Left kidney (tissue), 2 donors: ENCODE results near the gene RERE. TPM values are rescaled to one million over a fixed set of nuclear protein-coding genes. Genes with fewer than 3 reads are reported as not detected.

Experiments used
- DNase-seq: peaks from one replicate; pipeline ENCODE4 v3.0.0-alpha.2; 2013
- polyA plus RNA-seq: library from polyadenylated mRNA; unstranded; fragments of 120-200 nt; gene quantifications from one replicate; pipeline ENCODE4 v1.2.1, GENCODE V29; 2013; ENCODE audit not compliant: insufficient read length

RERE gene
- polyA plus RNA-seq, 1 donor = 163 TPM

DNA sequence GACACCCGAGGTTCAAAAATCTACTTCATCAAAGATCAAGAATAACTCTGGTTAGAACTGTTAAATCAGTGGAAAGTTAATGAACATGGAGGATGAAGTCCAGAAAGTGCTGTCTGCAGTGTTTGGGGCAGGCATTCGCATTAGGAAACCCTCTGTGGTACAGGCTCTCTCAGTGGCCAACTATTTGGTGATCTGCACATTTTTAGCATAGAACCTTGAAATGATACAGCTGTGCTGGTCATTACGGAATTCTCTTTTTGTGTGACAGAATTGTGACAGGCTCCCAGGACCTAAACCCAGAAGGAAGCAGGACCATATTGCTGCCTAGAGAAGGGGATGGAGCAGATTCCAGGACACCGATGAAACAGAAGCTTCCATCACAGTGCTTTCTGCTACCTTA, 410.5 kb downstream of the RERE start:
- no peak for DNase-seq

GRCh38 chr1:8406011-8406410, 411.4 kb downstream of the RERE start:
- DNase-seq = no peak

DNA sequence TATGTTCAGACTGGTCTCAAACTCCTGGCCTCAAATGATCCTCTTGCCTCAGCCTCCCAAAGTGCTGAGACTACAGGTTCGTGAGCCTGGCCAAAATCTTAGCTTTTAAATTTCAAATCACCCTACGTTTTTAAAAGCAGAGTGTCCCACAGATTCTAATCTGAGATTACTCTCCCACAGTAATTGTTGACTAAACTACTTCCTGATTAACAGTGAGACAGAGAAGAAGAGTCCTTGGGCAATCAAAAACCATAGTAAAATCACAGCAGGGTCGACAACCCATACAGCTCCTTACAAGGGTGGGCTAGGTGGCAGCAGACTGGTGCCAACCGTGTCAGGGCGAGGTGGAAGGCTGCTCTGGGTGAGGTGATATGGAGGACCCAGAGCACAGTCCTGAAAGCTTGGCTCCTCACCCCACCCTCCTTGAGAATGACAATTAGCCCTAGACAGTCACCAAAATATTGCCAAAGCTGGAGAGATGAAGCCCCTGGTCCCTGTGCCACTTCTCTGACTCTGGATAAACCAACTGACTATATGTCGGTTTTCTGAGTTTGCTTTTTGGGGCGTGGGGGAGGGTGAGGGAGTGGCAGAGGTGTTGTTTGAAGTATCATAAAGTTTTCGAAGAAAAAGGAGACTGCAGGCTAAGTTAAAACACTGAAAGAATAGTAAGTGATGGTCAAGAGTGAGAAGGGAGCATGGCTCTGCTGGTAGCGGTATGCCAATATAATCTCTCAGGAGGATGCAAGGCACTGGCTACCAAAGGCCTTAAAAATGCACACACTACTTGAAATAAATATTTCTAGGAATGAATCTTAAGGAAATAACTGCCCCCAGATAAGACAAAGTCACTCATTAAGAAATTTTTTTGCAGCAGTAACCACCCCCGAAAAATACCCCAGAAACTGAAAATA, 412.7 kb downstream of the RERE start:
- no peak for DNase-seq

DNA sequence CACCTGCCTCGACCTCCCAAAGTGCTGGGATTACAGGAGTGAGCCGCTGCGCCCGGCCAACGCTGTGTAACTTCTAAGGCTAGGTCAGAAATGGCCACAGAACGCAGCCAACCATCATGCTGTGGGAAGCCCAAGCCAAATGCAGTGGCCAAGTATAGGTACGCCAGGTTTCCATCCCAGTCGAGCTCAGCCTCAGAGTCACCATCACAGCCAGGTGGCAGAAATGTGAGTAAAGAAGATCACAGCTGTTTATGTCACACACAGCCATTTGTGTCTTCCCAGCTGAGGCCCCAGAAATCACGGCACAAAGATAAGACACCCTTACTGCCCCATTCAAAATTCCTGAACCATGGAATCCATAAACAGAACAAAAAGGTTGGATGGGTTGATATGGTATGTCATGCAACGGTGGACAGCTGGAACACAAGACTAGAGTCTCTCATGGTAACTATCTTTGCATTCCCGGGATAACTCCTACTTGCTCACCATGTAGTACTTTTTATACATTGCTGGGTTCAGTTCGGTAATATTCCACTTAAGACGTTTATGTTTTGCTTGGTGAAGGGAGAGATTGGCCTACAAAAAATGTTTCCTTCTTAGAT, 415.2 kb downstream of the RERE start:
- DNase-seq = no peak

GRCh38 chr1:8398677-8399076, 418.8 kb downstream of the RERE start:
- no peak for DNase-seq

DNA sequence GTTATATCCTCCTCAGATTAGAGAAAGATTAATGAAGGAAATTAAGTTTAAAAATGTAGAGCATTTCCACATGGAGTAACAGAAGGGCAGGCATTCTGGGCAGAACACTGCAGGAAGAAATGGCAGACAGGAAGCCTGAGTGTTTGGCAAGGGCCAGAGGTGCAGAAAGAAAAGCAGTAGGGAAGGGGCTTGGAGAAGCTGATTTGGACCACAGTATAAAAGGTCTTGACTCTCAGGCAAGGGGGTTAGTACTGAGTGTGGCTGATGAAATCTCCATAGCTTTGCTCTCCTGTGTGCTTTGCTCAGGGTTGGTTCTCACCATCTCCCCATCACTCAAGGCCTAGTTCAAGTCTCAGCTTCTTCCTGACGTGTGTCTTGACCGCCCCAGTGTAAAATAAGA, 419.4 kb downstream of the RERE start:
- no peak for DNase-seq

GRCh38 chr1:8397511-8397910, 419.9 kb downstream of the RERE start:
- DNase-seq = no peak

DNA sequence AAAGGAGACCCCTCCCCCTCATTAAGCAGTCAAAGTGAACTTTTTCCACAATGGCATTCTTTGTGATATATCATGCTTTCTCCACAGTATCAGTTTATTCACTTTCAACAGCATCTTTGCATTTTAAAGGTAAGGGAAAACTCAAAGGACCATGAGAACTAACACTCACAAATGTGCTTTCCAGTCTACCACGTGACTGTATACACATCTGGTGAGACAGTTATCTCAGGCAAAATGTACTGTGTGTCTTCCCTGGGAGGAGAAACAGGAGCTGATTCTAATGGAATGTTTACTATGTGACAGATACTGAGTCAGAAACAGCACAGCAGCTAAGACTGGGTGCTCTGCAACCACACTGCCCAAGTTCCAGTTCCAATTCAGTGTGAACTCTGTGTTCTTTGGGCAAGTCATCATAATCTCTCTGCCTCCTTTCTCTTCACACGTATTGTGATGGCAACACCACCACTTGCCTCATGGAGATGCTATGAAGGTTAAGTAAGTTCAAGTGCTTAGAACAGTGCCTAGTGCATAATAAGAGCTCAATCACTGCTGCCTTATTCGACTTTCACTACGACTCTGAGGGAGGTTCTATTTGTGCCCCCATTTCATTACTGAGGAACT, 420.5 kb downstream of the RERE start:
- no peak for DNase-seq

DNA sequence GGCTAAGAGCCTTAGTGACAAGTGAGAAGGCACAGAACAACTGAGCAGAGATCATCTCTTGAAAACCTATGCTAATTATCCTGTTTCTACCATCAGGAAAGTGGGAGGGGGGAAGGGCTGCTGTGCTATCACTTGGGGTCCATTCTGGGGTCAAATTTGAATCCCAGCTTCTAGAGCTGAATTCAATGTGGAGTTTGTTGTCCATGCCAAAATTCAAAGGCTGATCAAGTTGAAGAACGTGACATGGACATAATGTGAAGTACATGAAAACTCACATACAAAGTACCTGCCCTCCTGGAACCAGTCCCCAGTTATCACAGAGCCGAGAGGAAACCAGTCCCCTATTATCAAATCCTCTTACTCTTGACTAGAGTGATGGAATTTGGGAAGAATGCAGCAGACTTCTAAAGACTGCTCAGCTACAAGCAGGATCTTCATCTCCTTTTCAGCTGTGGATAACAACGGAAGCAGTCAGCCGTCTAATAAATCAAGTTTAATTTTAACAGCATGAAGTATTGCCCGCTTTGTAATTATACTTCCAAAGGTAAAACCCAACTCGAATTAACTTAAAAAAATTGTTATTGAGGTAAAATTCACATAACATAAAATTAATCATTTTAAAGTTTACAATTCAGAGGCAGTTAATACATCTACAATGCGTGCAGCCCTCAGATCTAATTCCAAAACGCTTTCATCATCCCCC, 421.2 kb downstream of the RERE start:
- no peak for DNase-seq

- no peak for DNase-seq
Observed at GRCh38 chr1:8395433-8395866, 422.0 kb downstream of the RERE start.

- DNase-seq = no peak
Observed at GRCh38 chr1:8394456-8395321, 422.8 kb downstream of the RERE start.

DNA sequence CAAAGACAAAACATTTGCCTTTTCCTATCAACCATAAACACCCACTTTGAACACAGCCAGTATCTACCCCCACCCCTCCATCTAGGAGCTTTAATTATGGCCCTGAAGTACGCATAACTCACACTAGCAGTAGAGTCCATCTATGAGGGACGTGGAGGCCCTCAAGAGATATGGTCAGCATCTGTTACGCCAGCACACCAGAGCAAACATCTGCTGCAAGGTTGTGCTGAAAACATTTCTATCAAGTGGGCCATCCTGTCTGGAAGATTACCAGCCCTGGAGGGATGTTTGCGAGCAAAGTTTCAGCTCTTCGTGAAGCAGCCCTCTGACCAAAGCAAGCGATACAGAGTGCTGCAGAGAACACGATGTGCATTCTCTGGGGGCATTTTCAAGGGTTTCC, 424.9 kb downstream of the RERE start:
- no peak for DNase-seq

GRCh38 chr1:8390707-8391106, 426.7 kb downstream of the RERE start:
- DNase-seq = no peak

- DNase-seq = no peak
Observed at GRCh38 chr1:8389958-8390535, 427.4 kb downstream of the RERE start.

DNA sequence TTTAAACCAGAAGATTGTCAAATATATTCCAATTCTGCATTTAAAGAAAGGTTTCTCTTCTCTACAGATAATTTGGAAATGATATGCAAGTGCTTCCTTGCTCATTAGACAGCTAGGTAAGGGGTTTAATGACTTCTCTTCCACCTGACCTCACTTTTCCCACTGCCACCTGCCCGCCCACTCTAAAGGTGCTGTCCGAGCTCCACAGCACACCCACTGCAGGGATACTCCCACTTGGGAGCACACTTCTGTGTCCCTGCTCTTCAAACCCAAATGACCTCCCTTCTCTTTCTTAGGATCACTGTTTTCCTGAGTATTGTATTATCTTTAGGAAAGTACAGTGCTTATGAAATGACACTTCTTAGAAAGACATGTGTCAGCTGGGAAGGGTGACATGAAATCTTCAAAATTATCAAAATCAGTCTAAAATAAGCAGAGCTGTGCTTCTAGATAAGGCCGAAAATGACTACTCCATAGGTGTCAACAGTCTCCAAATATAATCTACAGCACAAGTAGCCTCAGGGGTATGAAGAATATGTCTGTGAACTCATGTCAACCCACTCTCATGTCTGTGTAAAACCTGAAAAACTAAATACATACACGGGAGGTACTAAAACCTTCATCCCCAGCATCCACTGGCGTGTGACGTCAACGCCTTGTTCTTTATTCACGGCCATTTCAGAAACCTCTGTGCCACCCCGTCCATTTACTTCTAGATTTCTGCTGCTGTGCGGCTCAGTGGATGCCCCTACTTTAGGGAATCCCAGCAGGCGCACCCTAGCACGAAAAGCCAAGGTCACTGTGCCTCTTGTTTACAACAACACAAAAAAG, 428.5 kb downstream of the RERE start:
- DNase-seq = no peak

- no peak for DNase-seq
Observed at GRCh38 chr1:8386247-8386646, 431.2 kb downstream of the RERE start.

- DNase-seq = no peak
Observed at GRCh38 chr1:8384577-8384976, 432.9 kb downstream of the RERE start.

DNA sequence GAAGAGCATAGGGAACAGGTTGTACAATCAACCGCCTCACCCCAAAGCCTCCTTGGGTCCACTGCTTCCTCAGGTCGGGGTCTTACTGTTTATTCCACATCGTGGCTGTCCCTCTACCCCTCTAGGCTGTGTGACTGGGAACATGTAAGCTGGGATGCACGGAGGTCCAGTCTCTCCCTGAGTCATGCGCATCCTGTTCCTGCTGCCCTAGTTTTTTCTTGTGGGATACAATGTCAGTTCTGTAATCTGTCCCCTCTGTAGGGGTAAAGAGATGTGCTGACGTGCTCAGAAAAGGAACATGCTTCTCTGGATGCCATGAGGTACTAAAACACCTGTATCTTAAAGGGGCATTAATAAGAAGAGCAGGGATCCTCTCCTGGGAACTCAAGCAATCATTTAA, 433.4 kb downstream of the RERE start:
- DNase-seq = no peak

DNA sequence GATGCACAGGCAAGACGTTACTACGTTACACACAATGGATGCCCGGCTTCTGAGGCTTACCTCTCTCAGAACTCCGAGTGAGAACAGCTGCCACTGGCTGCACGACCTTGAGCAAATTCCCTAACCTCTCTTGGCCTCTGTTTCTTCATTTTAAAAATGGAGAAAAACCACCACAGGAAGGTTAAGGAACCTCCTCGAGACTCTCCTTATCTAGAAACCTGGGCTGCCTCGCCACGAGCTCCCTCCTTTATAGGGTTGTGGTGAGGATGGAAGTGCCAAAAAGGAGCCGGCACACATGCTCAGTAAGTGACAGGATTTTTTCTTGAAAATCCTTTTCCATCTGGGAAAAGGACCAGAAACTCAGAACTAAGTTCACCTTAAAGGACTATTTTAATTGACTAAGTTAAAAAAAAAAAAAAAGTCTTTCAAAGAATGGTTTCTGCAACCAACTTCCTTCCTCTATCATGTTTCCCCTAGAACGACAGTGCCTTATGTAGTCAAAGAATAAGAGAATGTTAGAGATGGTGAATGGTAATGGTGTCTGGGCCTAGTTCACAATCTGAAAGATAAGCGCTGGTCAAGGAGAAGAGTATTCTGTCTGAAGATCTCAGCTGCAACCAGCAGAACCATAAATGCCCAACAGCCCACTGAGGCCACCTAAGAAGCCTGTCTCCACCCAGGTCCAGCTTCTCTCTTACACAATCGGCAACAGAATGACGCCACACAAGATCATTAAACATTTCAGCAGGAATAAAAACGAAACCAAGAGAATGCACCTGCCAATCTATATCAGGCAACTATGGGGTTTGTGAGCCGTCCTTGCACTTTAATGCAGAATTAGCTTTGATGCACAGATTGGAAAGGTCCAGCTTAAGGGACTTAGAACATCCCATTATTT, 434.6 kb downstream of the RERE start:
- no peak for DNase-seq
